GM18498 (cell line): ENCODE data around the gene SLC2A6.
A peak's percentile ranks its signal among the peaks of the same experiment; 100 is the strongest.
"Not testable (repeated sequence)": the region's sequence is repeated elsewhere in the genome, so short reads cannot be mapped to it uniquely, and the experiment has no call there.

Source experiments
- ATAC-seq: cut with Tn5 transposase; IDR thresholded peaks from one replicate; pipeline ENCODE4 v1.9.1; 2021; ENCODE audit warnings: mild to moderate bottlenecking, moderate library complexity; ENCODE audit not compliant: unreplicated experiment

Gene SLC2A6

DNA sequence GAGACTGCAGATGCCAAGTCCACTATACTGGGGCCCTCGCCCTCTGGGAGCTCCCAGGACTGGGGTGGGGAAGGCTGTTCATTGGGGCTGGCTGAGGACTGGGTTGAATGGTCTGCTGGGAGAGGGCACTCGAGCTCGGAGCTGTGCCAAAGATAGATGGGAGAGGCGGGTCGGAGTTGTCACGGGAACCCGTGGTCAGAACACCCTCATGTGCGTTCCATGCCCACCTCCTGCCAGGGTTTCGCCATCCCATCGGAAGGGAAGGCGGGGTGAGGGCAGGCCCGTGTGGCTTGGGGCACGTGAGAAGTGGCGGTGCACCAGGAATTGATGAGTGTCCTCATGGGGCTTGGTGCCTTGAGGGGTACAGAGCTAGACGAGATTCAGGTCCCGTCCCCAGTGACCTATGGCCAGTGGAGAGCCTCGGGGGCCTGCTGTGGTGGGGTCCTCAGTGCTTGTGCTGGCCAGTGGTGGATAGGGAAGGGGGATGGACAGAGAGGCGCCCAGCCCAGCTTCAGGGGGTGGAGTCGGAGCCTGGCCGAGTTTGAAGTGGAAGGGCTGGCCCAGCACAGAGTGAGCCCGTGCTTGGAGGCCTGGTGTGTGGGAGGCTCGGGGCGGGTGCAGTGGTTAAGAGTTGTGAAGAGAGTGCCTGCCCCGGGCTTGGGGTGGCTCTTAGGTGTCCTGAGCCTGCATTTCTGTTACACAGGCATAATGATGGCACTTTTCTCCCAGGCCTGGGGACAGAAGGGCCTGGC, 14.9 kb downstream of the SLC2A6 start:
- ATAC-seq = no peak

- ATAC-seq = no peak
Measured at GRCh38 chr9:133463234-133463863, 15.6 kb downstream of the SLC2A6 start.

GRCh38 chr9:133461975-133462374, 16.9 kb downstream of the SLC2A6 start:
- no peak for ATAC-seq

- peak; percentile 22 for ATAC-seq
Measured at GRCh38 chr9:133460405-133461175, 18.3 kb downstream of the SLC2A6 start.

GRCh38 chr9:133459476-133460404, 19.2 kb downstream of the SLC2A6 start, which contains the start of gene CACFD1:
Gene CACFD1 (plus strand): TSS chr9:133459978. CDS start chr9:133460067, 89 bp downstream.
- peak; percentile 76 for ATAC-seq

DNA sequence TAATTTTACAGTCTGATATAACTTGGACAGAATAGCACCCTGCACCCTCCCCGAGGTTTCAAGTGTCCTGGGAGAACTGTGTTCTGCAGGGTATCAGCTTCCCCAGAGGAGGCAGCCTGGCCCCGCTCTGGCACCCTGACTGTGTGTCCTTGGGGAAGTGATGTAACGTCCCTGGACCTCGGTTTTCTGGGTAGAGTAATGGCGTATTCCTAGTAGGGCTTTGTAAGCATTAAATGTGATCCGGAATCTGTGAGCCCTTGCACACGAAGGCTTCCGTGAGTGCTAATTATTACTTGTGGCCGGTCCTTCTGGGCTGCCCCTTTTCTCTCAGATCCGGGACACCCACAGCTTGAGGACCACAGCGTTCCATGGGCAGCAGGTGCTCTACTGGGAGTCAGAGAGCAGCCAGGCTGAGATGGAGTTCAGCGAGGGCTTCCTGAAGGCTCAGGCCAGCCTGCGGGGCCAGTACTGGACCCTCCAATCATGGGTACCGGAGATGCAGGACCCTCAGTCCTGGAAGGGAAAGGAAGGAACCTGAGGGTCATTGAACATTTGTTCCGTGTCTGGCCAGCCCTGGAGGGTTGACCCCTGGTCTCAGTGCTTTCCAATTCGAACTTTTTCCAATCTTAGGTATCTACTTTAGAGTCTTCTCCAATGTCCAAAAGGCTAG, 20.1 kb downstream of the SLC2A6 start:
- no peak for ATAC-seq

GRCh38 chr9:133457748-133458147, 21.2 kb downstream of the SLC2A6 start:
- ATAC-seq = no peak

- ATAC-seq = no peak
Measured at GRCh38 chr9:133457233-133457632, 21.7 kb downstream of the SLC2A6 start.

DNA sequence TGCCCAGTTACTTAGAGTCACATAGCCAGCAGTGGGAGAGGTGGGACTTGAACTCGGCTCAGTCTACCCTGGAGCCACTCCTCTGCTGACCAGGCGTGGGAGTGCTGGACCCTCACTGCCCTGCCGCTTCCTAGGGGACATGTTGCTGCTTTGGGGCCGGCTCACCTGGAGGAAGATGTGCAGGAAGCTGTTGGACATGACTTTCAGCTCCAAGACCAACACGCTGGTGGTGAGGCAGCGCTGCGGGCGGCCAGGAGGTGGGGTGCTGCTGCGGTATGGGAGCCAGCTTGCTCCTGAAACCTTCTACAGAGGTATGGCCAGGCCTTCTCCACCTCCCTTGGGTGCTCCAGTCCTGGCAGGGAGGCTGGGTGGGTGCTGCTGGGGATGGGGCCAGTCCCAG, 22.5 kb downstream of the SLC2A6 start:
- no peak for ATAC-seq

DNA sequence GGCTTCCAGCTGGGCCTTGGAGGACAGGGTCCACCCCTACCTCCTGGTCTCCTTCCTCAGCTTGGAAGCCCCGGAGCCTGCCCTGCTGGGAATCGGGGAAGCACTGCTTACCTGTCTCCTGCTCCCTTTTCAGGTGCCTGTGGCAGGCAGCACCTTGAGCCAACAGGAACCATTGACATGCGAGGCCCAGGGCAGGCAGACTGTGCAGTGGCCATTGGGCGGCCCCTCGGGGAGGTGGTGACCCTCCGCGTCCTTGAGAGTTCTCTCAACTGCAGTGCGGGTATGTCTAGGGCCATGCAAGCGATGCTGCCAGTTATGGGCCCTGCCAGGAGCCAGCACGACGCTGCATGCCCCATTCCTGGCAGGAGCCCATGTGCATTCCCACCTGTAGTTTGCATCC, 23.0 kb downstream of the SLC2A6 start:
- no peak for ATAC-seq

DNA sequence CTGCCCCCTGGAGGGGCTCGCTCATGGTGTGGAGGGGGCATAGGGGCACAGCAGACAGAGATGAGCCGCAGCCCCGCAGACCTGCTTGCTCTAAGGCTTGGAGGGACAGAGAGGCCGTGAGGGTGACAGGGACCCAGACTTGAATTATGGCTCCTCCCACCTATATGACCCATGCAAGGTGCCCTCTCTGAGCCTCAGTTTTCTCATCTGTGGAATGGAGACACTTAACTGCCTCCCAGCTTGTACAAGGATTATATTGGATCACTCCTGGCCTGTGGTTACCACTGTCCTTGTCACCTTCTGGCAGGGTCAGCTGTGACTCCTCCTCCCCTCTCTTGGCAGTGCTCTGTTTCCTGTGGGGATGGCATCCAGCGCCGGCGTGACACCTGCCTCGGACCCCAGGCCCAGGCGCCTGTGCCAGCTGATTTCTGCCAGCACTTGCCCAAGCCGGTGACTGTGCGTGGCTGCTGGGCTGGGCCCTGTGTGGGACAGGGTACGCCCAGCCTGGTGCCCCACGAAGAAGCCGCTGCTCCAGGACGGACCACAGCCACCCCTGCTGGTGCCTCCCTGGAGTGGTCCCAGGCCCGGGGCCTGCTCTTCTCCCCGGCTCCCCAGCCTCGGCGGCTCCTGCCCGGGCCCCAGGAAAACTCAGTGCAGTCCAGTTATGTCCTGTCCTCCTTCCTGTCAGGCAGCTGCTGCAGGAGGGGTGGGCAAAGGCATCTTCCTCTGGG, 23.8 kb downstream of the SLC2A6 start:
- no peak for ATAC-seq

DNA sequence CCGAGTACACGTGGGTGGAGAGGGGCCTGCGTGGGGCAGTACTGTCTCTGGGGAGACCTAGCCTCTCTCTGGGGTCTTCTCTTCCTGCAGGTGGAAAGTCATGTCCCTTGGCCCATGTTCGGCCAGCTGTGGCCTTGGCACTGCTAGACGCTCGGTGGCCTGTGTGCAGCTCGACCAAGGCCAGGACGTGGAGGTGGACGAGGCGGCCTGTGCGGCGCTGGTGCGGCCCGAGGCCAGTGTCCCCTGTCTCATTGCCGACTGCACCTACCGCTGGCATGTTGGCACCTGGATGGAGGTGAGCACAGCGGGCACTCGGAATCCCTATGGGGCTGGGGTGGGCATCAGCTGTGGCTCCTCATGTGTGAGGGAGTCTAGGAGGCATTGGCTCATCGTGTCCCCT, 24.6 kb downstream of the SLC2A6 start:
- no peak for ATAC-seq

DNA sequence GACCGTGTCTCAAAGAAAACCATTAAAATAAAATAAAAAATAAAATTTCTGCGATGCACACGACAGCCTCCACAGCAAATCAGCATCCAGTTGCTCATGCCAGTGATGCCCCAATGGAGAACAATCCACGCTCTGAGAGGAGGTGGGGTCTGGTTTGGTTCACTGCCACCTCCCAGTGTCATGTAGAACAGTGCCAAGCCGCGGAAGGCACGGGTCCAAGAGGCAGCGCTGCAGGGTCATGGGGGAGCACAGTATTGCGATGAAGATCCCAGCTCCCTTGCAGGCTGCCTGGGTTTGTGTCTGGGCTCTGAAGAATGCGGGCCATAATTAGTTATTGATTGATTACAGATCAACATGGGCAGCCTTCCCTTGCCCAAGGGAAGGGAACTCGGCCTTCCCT, 25.2 kb downstream of the SLC2A6 start:
- no peak for ATAC-seq

GRCh38 chr9:133452562-133452961, 26.3 kb downstream of the SLC2A6 start:
- no peak for ATAC-seq

DNA sequence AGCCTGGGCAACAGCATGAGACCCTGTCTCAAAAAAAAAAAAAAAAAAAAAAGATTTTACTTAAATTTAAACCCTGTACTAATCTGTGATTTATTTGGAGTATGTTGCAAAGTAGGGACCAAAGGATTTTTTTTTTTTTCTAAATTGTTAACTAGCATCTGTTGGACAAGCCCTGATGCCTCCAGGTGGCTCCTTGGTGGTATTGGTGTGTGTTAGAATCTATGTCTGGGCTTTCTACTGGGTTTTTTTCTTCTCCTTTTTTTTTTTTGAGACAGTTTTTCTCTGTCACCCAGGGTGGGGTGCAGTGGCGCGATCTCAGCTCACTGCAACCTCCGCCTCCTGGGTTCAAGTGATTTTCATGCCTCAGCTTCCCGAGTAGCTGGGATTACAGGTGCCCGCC, 27.0 kb downstream of the SLC2A6 start:
- ATAC-seq = not testable (repeated sequence)

DNA sequence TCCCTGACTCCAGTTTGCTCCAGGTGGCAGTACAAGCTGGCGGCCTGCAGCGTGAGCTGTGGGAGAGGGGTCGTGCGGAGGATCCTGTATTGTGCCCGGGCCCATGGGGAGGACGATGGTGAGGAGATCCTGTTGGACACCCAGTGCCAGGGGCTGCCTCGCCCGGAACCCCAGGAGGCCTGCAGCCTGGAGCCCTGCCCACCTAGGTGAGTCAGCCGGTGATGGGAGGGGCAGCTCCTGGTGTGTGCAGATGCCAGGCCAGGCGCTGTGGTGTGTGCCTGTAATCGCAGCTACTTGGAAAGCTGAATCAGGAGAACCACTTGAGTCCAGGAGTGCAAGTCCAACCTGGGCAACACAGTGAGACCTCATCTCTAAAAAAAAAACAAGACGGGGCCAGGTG, 29.1 kb downstream of the SLC2A6 start:
- no peak for ATAC-seq

- ATAC-seq = no peak
Measured at GRCh38 chr9:133448487-133448972, 30.4 kb downstream of the SLC2A6 start.

- ATAC-seq = no peak
Measured at GRCh38 chr9:133445293-133445969, 33.5 kb downstream of the SLC2A6 start.

DNA sequence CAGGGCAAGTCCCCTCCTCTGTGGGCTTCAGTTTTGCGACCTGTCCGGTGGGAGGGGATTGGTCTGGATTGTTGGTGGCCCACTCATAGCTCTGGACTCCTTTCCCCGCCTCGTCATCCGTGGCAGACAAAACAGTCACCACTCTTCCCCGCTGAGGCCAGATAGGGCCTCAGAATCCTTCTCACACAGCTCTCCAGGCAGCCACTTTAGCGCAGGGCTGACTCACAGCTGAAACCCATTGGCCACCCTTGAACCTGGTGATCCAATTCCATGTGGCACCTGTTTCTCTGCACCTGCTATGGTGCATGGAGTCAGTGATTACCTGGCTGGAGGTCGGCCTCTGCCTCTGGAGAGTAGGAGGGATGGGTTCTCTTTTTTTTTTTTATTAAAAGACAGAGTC, 34.9 kb downstream of the SLC2A6 start:
- ATAC-seq = no peak
